Measurements from ENCODE around the gene TTC3.

The TTC3 gene

DNA sequence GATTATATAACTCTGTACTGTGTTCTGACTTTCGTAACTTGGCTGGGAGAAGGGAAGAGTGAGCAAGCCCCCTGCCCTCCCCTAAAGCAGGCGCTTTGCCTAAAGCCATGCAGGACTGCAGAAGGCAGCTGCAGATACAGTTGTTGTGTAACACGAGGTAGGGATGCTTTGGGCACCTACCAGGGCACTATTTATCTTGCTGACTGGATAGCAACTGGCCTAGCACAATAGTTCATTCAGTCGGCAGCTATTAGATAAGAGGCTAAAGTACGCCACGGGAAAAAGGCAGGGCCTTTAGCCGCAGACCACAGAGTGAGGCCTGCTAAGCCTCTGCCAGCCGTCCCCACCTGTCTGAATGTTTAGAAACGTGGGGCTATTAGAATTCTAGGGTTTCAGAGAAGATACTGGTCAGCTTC lies 80.9 kb downstream of the TTC3 start:
- H3K4me3 ChIP-seq (ENCODE audit: control insufficient read depth, low read depth, low read length) = no peak overlapping the region
- TF ChIP-seq, protein P1, sequence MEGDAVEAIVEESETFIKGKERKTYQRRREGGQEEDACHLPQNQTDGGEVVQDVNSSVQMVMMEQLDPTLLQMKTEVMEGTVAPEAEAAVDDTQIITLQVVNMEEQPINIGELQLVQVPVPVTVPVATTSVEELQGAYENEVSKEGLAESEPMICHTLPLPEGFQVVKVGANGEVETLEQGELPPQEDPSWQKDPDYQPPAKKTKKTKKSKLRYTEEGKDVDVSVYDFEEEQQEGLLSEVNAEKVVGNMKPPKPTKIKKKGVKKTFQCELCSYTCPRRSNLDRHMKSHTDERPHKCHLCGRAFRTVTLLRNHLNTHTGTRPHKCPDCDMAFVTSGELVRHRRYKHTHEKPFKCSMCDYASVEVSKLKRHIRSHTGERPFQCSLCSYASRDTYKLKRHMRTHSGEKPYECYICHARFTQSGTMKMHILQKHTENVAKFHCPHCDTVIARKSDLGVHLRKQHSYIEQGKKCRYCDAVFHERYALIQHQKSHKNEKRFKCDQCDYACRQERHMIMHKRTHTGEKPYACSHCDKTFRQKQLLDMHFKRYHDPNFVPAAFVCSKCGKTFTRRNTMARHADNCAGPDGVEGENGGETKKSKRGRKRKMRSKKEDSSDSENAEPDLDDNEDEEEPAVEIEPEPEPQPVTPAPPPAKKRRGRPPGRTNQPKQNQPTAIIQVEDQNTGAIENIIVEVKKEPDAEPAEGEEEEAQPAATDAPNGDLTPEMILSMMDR (IDR thresholded peaks at IDR 0.05; ENCODE audit: control insufficient read depth, insufficient read depth, low read depth, low read length, missing control alignments) = no peak
- DNase-seq (ENCODE audit: low read depth) = peak; percentile 40

GRCh38 chr21:37155186-37155585 lies 82.1 kb downstream of the TTC3 start:
- DNase-seq (ENCODE audit: low read depth) = peak; percentile 83
- H3K4me3 ChIP-seq (ENCODE audit: control insufficient read depth, low read depth, low read length) = no peak overlapping the region
- TF ChIP-seq, protein P1 (IDR thresholded peaks at IDR 0.05; ENCODE audit: control insufficient read depth, insufficient read depth, low read depth, low read length, missing control alignments) = no peak

- no peak for DNase-seq (ENCODE audit: low read depth)
- TF ChIP-seq, protein P1 (IDR thresholded peaks at IDR 0.05; ENCODE audit: control insufficient read depth, insufficient read depth, low read depth, low read length, missing control alignments) = no peak
- no peak overlapping the region for H3K4me3 ChIP-seq (ENCODE audit: control insufficient read depth, low read depth, low read length)
Observed at GRCh38 chr21:37157938-37158337, 84.9 kb downstream of the TTC3 start.

- no peak overlapping the region for H3K4me3 ChIP-seq (ENCODE audit: control insufficient read depth, low read depth, low read length)
- DNase-seq (ENCODE audit: low read depth) = no peak
- TF ChIP-seq, protein P1 (IDR thresholded peaks at IDR 0.05; ENCODE audit: control insufficient read depth, insufficient read depth, low read depth, low read length, missing control alignments) = no peak
Observed at GRCh38 chr21:37159053-37159776, 86.2 kb downstream of the TTC3 start.

GRCh38 chr21:37159949-37160348 lies 86.9 kb downstream of the TTC3 start:
- TF ChIP-seq, protein P1 (IDR thresholded peaks at IDR 0.05; ENCODE audit: control insufficient read depth, insufficient read depth, low read depth, low read length, missing control alignments) = no peak
- H3K4me3 ChIP-seq (ENCODE audit: control insufficient read depth, low read depth, low read length) = no peak overlapping the region
- no peak for DNase-seq (ENCODE audit: low read depth)

- no peak for DNase-seq (ENCODE audit: low read depth)
- no peak overlapping the region for H3K4me3 ChIP-seq (ENCODE audit: control insufficient read depth, low read depth, low read length)
- TF ChIP-seq, protein P1 (IDR thresholded peaks at IDR 0.05; ENCODE audit: control insufficient read depth, insufficient read depth, low read depth, low read length, missing control alignments) = no peak
Observed at GRCh38 chr21:37164742-37165141, 91.7 kb downstream of the TTC3 start.
